RWPE2 (cell line): ENCODE data around the gene RBMS1.

Source experiments
- ATAC-seq: fragments of 200-7000 bp; cut with Tn5 transposase; 3 replicates; pipeline ENCODE4 v1.9.1; 2021; ENCODE audit warnings: low read depth
- DNase-seq: peaks from one replicate; pipeline ENCODE4 v3.0.0-alpha.2; 2020; ENCODE audit warnings: low spot score
- H3K27ac ChIP-seq: fragments of 450-650 bp; 2 replicates; pipeline ENCODE4 v1.5.1; 2017; ENCODE audit warnings: mild to moderate bottlenecking; ENCODE audit not compliant: poor library complexity, severe bottlenecking
- H3K27me3 ChIP-seq: fragments of 250-450 bp; sonication (Bioruptor Pico); 2 replicates; pipeline ENCODE4 v1.5.1; 2021; ENCODE audit warnings: mild to moderate bottlenecking, moderate library complexity; ENCODE audit not compliant: insufficient read depth, poor library complexity, severe bottlenecking
- H3K36me3 ChIP-seq: fragments of 250-450 bp; sonication (Bioruptor Pico); 2 replicates; pipeline ENCODE4 v1.5.1; 2020; ENCODE audit warnings: low read depth, mild to moderate bottlenecking, moderate library complexity
- H3K4me1 ChIP-seq: fragments of 250-450 bp; sonication (Bioruptor Pico); 2 replicates; pipeline ENCODE4 v1.5.1; 2021; ENCODE audit warnings: mild to moderate bottlenecking, moderate library complexity; ENCODE audit not compliant: insufficient read depth, poor library complexity, severe bottlenecking
- H3K4me3 ChIP-seq: fragments of 250-450 bp; sonication (Bioruptor Pico); 2 replicates; pipeline ENCODE4 v1.5.1; 2021; ENCODE audit warnings: mild to moderate bottlenecking, moderate library complexity; ENCODE audit not compliant: severe bottlenecking
- H3K9me3 ChIP-seq: fragments of 250-450 bp; sonication (Bioruptor Pico); 2 replicates; pipeline ENCODE4 v1.5.1; 2021; ENCODE audit warnings: mild to moderate bottlenecking, moderate library complexity; ENCODE audit not compliant: severe bottlenecking
- TF ChIP-seq, protein P1 (sequence below): fragments of 450-650 bp; IDR thresholded peaks from one replicate; pipeline ENCODE4 v1.5.1; 2017; ENCODE audit warnings: mild to moderate bottlenecking, moderate library complexity; ENCODE audit not compliant: poor library complexity, severe bottlenecking

The RBMS1 gene

DNA sequence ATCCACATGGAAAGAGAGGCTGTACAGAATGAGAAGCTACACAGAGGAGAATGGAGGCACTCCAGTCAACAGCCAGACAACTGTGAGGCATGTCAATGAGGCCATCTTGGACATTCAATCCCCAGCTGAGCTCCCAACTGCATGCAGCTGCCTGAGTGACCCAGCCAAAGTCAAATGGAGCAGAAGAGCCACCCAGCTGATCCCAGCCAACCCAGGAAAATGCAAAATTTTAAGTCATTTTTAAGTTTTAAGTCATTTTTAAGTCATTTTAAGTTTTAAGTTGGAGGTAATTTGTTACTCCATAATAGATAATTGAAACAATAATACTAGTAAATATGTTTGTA is 63.6 kb downstream of the RBMS1 start:
- H3K9me3 ChIP-seq: no peaks in the 10 kb centered on the region
- DNase-seq: no peak
- no peak overlapping the region for H3K4me3 ChIP-seq
- ATAC-seq: no peak
- TF ChIP-seq, protein P1, sequence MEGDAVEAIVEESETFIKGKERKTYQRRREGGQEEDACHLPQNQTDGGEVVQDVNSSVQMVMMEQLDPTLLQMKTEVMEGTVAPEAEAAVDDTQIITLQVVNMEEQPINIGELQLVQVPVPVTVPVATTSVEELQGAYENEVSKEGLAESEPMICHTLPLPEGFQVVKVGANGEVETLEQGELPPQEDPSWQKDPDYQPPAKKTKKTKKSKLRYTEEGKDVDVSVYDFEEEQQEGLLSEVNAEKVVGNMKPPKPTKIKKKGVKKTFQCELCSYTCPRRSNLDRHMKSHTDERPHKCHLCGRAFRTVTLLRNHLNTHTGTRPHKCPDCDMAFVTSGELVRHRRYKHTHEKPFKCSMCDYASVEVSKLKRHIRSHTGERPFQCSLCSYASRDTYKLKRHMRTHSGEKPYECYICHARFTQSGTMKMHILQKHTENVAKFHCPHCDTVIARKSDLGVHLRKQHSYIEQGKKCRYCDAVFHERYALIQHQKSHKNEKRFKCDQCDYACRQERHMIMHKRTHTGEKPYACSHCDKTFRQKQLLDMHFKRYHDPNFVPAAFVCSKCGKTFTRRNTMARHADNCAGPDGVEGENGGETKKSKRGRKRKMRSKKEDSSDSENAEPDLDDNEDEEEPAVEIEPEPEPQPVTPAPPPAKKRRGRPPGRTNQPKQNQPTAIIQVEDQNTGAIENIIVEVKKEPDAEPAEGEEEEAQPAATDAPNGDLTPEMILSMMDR: no peak
- H3K27ac ChIP-seq: peak overlapping the region; percentile 41
- H3K4me1 ChIP-seq: peaks cover 44% of the 10 kb centered on the region
- peaks cover 19% of the 10 kb centered on the region; the same call in 1 of the 2 replicates for H3K36me3 ChIP-seq
- H3K27me3 ChIP-seq: no peaks in the 10 kb centered on the region

DNA sequence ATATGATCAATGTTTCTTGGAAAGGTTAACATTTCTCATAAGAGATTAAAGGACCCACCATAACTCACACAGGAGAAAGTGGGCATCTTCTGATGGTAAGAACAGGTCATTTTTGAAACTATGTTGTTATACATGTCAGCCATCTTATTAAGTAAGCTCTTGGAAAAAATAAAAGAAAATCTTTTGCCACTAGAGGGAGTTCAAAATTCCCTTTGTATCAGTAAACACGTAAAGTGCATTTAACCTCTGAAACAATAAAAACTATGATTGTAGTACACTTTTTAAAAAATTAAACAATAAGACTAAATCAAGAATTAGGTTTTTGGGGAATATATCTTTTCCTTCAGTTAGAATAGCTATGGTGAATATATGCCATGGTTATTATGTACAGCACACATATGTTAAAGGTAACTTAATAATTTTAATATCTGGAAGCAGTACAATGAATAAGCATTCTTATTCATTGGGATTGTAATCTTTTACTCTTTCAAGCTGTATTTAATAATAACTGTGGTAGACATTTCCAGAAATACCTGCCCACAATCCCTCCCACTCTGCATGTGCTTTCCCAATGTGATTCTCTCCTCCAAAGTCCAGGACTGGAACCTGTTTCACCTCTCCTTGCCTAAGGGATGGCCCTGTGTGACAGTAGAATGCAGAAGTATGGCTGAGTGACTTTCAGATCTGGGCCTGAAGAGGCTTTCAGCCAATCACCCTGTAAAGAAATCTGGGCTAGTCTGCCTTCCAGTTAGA is 64.2 kb downstream of the RBMS1 start:
- TF ChIP-seq, protein P1: peak; percentile 81

DNA sequence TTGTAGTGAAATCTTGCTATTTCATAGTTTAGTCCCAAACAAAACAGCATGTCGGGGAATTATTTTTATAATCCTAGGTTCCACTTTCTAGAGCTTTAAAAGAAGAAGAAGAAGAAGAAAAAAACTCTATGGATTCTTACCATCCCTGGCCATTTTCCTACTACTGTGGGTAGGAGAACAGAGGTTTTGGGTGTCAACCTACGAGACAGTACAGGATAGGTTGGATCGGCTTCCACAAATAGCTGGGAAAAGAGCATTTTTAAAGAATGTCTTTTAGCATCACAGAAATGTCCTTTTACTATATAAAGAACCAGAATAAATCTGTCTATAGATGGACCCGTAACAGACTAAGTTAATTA is 65.2 kb downstream of the RBMS1 start:
- H3K36me3 ChIP-seq: peaks cover 19% of the 10 kb centered on the region; the same call in 1 of the 2 replicates
- TF ChIP-seq, protein P1: no peak
- no peak overlapping the region for H3K4me3 ChIP-seq
- ATAC-seq: no peak
- H3K4me1 ChIP-seq: peaks cover 28% of the 10 kb centered on the region
- H3K9me3 ChIP-seq: no peaks in the 10 kb centered on the region
- H3K27me3 ChIP-seq: no peaks in the 10 kb centered on the region
- DNase-seq: no peak
- H3K27ac ChIP-seq: peak overlapping the region; percentile 41

More for the DNA sequence above, 64.2 kb downstream of the RBMS1 start:
- Histone ChIP-seq H3K4me3 (no peak overlapping the region), H3K9me3 (no peaks in the 10 kb centered on the region), H3K27ac (peak overlapping the region; percentile 41), H3K27me3 (no peaks in the 10 kb centered on the region), H3K4me1 (peaks cover 38% of the 10 kb centered on the region), H3K36me3 (peaks cover 19% of the 10 kb centered on the region; the same call in 1 of the 2 replicates)
- no peak for DNase-seq
- no peak for ATAC-seq

DNA sequence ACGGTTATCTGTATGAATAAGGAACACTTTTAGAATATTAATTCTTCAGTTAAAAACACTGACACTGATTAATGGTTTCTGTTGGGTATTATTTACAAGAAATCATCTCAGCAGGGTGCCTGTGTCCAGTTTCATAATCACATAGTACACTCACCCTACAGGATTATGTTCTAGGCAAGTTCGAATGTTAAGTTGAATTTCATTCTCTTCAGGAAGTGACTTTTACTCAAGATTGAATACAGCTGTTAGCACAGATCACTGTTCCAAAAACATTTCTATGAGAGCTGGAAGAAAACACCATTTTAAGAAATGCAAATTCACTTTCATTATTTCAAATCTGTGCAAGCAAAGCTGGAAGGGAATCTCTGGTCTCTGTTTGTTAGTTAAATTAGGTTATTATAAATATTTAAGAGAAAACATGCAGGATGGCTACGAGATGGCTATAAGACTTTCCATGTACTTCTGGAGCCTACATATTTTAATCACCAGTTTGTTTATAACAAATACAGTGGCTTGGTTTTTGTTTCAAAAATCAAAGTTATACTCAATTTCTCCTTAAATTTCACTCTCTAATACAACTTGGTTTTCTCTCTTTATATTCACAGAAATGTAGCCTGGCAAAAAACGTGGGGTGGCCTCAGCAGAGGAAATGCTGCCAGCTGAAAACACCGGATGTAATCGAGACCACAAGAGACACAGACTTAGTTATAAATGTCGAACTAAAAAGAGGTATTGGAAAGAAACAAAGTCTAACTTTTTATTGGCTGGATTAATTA is 65.8 kb downstream of the RBMS1 start:
- peak overlapping the region; percentile 41 for H3K27ac ChIP-seq
- peaks cover 22% of the 10 kb centered on the region for H3K4me1 ChIP-seq
- TF ChIP-seq, protein P1: no peak
- ATAC-seq (no peak), DNase-seq (no peak)
- no peaks in the 10 kb centered on the region for H3K27me3 ChIP-seq
- H3K36me3 ChIP-seq: peaks cover 19% of the 10 kb centered on the region; the same call in 1 of the 2 replicates
- H3K4me3 ChIP-seq: no peak overlapping the region
- no peaks in the 10 kb centered on the region for H3K9me3 ChIP-seq
